Loucy (cell line): Measurements from ENCODE around the gene ADAMTS13.

Experiments used
- CTCF ChIP-seq: fragments of 200-600 bp; sonication (generic); conservative IDR thresholded peaks from 2 replicates; pipeline ENCODE4 v1.5.1; 2014; ENCODE audit warnings: mild to moderate bottlenecking, antibody characterized with exemption, low read length
- EZH2phosphoT487 ChIP-seq: fragments of 200-600 bp; IDR thresholded peaks from 2 replicates; pipeline ENCODE4 v1.6.1; 2018; ENCODE audit warnings: antibody characterized with exemption, mild to moderate bottlenecking, moderate library complexity, borderline replicate concordance

GRCh38 chr9:133499892-133500270, 77.7 kb downstream of the ADAMTS13 start:
- TF ChIP-seq CTCF (no peak), EZH2phosphoT487 (no peak)
